ENCODE results near the gene CENPS. TPM values are rescaled to one million over a fixed set of nuclear protein-coding genes. Genes with fewer than 3 reads are reported as not detected.

CENPS gene
- total RNA-seq, 1 experiment from 2014 or later: 17.8 TPM

- no peak for DNase-seq
- H2BK120ac ChIP-seq (ENCODE audit: low read depth, low read length, poor library complexity, severe bottlenecking): no peak overlapping the region
- Mint-ChIP-seq H3K27me3 (ENCODE audit: low read depth) (no peaks in the 10 kb centered on the region), H3K4me3 (no peak overlapping the region), H3K36me3 (ENCODE audit: insufficient read depth in 1 of 3, low read depth in 3 of 3) (peaks cover 0 to 2% (median 1%) of the 10 kb centered on the region in 3 experiments; a peak in 2 of 7 replicates), H3K27ac (peak overlapping the region in 1 of 3 experiments; percentile 57; a peak in 1 of 7 replicates), H3K9me3 (no peaks in the 10 kb centered on the region), H3K4me1 (peaks cover 12% of the 10 kb centered on the region in 2 experiments)
- H3K27ac ChIP-seq (ENCODE audit: insufficient read length, low read depth, low read length): no peak overlapping the region
- no peaks in the 10 kb centered on the region for H3K27me3 ChIP-seq (ENCODE audit: insufficient read depth, low read length)
- no peak overlapping the region for H3K18ac ChIP-seq (ENCODE audit: insufficient read length, low read depth, low read length)
- H3K4me2 ChIP-seq (ENCODE audit: insufficient read depth, insufficient read length, low read length): no peak overlapping the region
- H3K79me1 ChIP-seq (ENCODE audit: insufficient read depth, low read depth, low read length, poor library complexity, severe bottlenecking): no peaks in the 10 kb centered on the region
- no peak overlapping the region for H4K5ac ChIP-seq (ENCODE audit: insufficient read length, low read depth, low read length)
- no peak overlapping the region for H3T11ph ChIP-seq (ENCODE audit: low read length)
- no peak overlapping the region for H2BK20ac ChIP-seq (ENCODE audit: low read depth, low read length, poor library complexity, severe bottlenecking)
- H4K20me1 ChIP-seq (ENCODE audit: control insufficient read depth, insufficient read depth, insufficient read length): no peaks in the 10 kb centered on the region
- no peaks in the 10 kb centered on the region for H3K4me1 ChIP-seq (ENCODE audit: insufficient read depth, low read length)
- no peak overlapping the region for H3K14ac ChIP-seq (ENCODE audit: insufficient read depth, low read length)
- no peak overlapping the region for H3K56ac ChIP-seq (ENCODE audit: insufficient read length, low read depth, low read length)
- no peak overlapping the region for H3K9ac ChIP-seq (ENCODE audit: extremely low read depth, insufficient read length, low read length)
- H4K91ac ChIP-seq (ENCODE audit: insufficient read length, low read depth, low read length): no peak overlapping the region
- H2BK15ac ChIP-seq (ENCODE audit: low read depth, low read length): no peak overlapping the region
- WGBS (ENCODE audit: extremely low coverage, insufficient read length, low lambda C conversion rate): no CpG with 5 or more reads among the region's 5 CpGs
- no peak for TF ChIP-seq CTCF (conservative IDR thresholded peaks at IDR 0.05)
- H2BK12ac ChIP-seq (ENCODE audit: insufficient read length, low read depth, low read length): no peak overlapping the region
- H2AFZ ChIP-seq (ENCODE audit: low read length): no peak overlapping the region
- no peak overlapping the region for H4K8ac ChIP-seq (replicated peaks; ENCODE audit: insufficient read length, low read depth, low read length)
- no peak overlapping the region for H3K23ac ChIP-seq (ENCODE audit: insufficient read length, low read depth, low read length)
- H2BK5ac ChIP-seq (ENCODE audit: insufficient read length, low read length): no peak overlapping the region
- no peak overlapping the region for H3K4ac ChIP-seq (ENCODE audit: low read depth, low read length)
- peaks cover 4% of the 10 kb centered on the region for H3K23me2 ChIP-seq (ENCODE audit: insufficient read length, low read depth, low read length, poor library complexity, severe bottlenecking)
- no peaks in the 10 kb centered on the region for H3K79me2 ChIP-seq (ENCODE audit: insufficient read depth, low read length)
- no peaks in the 10 kb centered on the region for H3K9me3 ChIP-seq (ENCODE audit: control insufficient read depth, low read depth, low read length)
- H2AK5ac ChIP-seq (ENCODE audit: insufficient read length, low read length): no peak overlapping the region
These were observed 4.4 kb downstream of the CENPS start for GRCh38 chr1:10434590-10434989.
